ENCODE measurements around the gene CCM2. TPM values are rescaled to one million over a fixed set of nuclear protein-coding genes. Genes with fewer than 3 reads are reported as not detected.
A peak's percentile ranks its signal among the peaks of the same experiment; 100 is the strongest.

Gene CCM2
- total and polyA plus RNA-seq, 2 experiments from 2014 or later: 24.9 to 40.1 TPM

DNA sequence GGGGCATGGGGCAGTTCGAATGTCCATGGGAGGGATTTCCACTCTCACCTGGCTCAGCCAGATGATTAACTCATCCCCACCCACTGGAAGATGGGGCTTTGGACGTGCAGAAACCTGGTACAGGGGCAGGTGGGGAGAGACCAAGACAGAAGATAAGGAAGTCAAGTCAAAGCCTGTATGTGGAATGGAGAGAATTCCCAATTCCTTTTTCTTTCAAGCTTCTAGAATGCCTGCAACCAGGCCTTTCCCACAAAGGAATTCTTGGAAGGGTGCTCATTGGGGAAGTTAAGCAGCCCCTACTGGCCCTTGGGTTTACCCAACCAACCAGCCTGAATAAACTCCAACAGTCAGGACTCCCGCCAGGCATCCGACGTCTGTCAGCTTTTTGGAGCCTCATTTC lies 39.1 kb downstream of the CCM2 start:
- no peak overlapping the region for H3K27ac Mint-ChIP-seq
- no peak overlapping the region for H2AFZ ChIP-seq
- peaks cover 7% of the 10 kb centered on the region; the same call in 1 of the 2 replicates for H3K4me1 ChIP-seq (ENCODE audit: insufficient read depth)
- H3K27me3 ChIP-seq (ENCODE audit: insufficient read depth): no peaks in the 10 kb centered on the region
- H3K36me3 Mint-ChIP-seq (ENCODE audit: low read depth): peaks cover 25% of the 10 kb centered on the region
- H4K20me1 ChIP-seq (replicated peaks; ENCODE audit: insufficient read depth): peaks cover 4% of the 10 kb centered on the region
- H3K9me3 Mint-ChIP-seq: no peaks in the 10 kb centered on the region
- H3K36me3 ChIP-seq (ENCODE audit: insufficient read depth): peaks cover 4% of the 10 kb centered on the region; the same call in 1 of the 2 replicates
- H3K4me3 Mint-ChIP-seq: no peak overlapping the region
- H3F3A ChIP-seq (replicated peaks; ENCODE audit: low read depth): no peaks in the 10 kb centered on the region
- TF ChIP-seq STAT1 (IDR thresholded peaks at IDR 0.05; ENCODE audit: unreplicated experiment) (no peak), CREB1 (CRISPR knock-in tag; IDR thresholded peaks at IDR 0.05; ENCODE audit: low read depth) (no peak), REST (IDR thresholded peaks at IDR 0.05; ENCODE audit: unreplicated experiment) (no peak), EZH2 (IDR thresholded peaks at IDR 0.05; ENCODE audit: low read depth, unreplicated experiment) (no peak), CTCF (conservative IDR thresholded peaks at IDR 0.05; ENCODE audit: low read depth in 2 of 2) (no peak), JUNB (IDR thresholded peaks at IDR 0.05; ENCODE audit: unreplicated experiment) (no peak), ZNF462 (CRISPR knock-in tag; IDR thresholded peaks at IDR 0.05) (no peak), POLR2AphosphoS5 (IDR thresholded peaks at IDR 0.05; ENCODE audit: low read depth) (no peak), EZH2phosphoT487 (IDR thresholded peaks at IDR 0.05; ENCODE audit: unreplicated experiment) (no peak), ZNF331 (CRISPR knock-in tag; IDR thresholded peaks at IDR 0.05; ENCODE audit: low read depth) (no peak)
- TF ChIP-seq, protein P1, sequence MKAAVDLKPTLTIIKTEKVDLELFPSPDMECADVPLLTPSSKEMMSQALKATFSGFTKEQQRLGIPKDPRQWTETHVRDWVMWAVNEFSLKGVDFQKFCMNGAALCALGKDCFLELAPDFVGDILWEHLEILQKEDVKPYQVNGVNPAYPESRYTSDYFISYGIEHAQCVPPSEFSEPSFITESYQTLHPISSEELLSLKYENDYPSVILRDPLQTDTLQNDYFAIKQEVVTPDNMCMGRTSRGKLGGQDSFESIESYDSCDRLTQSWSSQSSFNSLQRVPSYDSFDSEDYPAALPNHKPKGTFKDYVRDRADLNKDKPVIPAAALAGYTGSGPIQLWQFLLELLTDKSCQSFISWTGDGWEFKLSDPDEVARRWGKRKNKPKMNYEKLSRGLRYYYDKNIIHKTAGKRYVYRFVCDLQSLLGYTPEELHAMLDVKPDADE (IDR thresholded peaks at IDR 0.05): no peak
- DNase-seq (ENCODE audit: low spot score): no peak
- peaks cover 39% of the 10 kb centered on the region for H3K79me2 ChIP-seq (replicated peaks; ENCODE audit: insufficient read depth)
- H3K9me2 ChIP-seq (ENCODE audit: insufficient read depth): no peaks in the 10 kb centered on the region
- H3K4me2 ChIP-seq: no peak overlapping the region
- H3K27me3 Mint-ChIP-seq (ENCODE audit: insufficient read depth, low read depth, poor library complexity): peaks cover 4% of the 10 kb centered on the region
- H3K4me3 ChIP-seq: no peak overlapping the region
- peaks cover 16% of the 10 kb centered on the region for H3K4me1 Mint-ChIP-seq
- ATAC-seq: no peak
- 0 out of 2 replicates have a peak overlapping the region, but pooled peaks have one; percentile 45 for H3K27ac ChIP-seq (ENCODE audit: low read depth)

All from GM23338 (cell line).